Measurements from ENCODE around the gene COL6A5.
"Not testable (repeated sequence)": the region's sequence is repeated elsewhere in the genome, so short reads cannot be mapped to it uniquely, and the experiment has no call there.

COL6A5 gene

DNA sequence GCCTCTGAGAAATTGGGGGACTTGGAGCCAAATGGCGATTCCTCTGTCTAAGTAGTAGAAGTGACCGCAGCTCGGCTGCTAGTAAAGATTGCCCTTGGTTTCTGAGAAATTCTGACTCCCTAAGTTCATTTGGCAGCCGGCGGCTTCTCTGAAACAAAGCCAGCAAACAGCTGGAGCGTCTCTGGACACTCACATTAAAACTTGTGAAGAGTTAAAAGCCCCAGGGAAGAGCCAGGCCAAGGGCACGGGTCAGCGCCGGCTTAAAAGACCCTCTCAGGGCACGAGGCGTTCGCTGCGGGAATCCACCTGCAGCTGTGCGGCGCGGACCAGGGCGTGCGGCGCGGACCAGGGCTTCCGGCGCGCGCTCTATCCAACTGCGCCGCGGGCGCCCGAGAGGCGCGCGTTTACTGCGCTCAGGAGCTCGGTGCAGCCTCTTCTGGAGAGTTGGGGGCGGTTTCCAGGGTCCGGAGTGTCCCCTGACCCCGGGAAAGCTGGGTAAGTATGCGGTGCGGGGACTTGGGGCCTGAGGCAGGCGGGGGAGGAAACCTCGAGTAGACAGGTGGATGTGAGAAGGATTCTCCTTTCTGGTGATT, at the start of gene COL6A5:
TSS of gene COL6A5 (plus strand) at position 186 of the 593 bp plus-strand sequence. CDS start 27,967 bp downstream, outside the sequence.
- DNase-seq, result no peak

GRCh38 chr3:130299531-130299930, 45.9 kb upstream of the COL6A5 start:
- DNase-seq, result no peak

DNA sequence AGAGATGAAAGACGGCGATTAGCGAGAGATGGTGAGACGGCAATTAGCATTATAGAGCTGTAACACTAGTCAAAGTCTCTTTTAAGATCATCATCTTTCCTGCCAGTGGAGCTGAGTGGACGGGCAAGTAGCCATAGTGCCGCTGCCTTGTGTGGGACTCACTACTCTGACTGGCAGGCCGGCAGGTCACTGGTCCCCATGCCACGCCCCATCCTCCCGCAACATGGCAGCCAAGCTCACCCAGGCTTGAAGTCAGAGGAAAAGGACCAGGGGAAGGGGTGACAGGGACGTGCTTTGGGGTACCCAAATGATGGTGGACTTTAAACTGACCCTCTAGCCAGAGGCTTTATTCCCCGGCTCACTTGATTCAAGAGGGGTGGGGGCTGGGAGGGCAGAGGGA, 44.6 kb upstream of the COL6A5 start:
- no peak for DNase-seq

DNA sequence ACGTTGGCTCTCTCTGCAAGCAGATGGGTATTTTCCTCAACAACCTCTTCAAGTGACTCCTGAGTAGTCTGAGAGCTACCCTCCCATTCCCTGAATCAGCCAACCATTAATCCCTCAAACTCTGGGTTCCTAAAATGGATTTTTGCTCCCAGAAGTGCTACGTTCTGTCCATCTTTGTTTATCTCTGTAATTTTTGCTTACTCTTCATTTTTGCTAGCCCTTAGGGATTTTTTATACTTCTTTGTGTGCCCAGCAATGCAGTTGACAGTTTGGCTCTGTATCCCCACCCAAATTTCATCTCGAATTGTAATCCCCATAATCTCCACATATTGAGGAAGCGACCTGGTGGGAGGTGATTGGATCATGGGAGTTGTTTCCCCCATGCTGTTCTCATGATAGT, 35.4 kb upstream of the COL6A5 start:
- DNase-seq, result no peak

DNA sequence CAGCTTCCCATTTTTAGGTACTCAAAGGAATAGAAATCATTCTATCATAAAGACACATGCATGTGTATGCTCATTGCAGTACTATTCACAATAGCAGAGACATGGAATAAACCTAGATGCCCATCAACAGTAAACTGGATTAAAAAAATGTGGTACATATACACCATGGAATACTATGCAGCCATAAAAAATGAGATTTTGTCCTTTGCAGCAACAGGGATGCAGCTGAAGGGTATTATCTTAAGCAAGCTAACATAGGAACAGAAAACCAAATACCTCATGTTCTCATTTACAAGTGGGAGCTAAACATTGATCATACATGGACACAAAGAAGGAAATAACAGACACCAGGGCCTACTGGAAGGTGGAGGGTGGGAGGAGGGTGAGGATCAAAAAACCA, 33.1 kb upstream of the COL6A5 start:
- DNase-seq, result no peak

- no peak for DNase-seq
Measured at GRCh38 chr3:130316169-130316568, 29.3 kb upstream of the COL6A5 start.

- no peak for DNase-seq
Measured at GRCh38 chr3:130323503-130323902, 22.0 kb upstream of the COL6A5 start.

GRCh38 chr3:130340766-130341165, 4.7 kb upstream of the COL6A5 start:
- no peak for DNase-seq

DNA sequence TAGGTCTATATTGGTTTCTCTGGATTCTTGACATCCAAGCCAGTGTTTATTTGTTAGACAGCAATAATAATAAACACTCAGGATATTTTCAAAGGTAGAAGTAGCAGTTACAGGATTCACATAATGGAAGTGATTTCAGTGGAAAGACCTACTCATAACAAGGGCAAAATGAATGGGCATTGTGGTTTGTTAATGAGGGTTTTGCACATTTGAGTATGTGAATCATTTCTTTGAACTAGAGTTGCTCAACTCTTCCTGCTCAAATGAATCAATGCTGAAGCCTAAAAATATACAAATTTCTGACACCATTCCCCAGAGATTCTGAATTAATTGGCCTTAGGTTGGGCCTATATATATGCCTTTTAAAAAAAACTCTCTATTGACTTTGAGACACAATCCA, 4.1 kb upstream of the COL6A5 start:
- no peak for DNase-seq

- DNase-seq, result no peak
Measured at GRCh38 chr3:130341882-130342281, 3.6 kb upstream of the COL6A5 start.

DNA sequence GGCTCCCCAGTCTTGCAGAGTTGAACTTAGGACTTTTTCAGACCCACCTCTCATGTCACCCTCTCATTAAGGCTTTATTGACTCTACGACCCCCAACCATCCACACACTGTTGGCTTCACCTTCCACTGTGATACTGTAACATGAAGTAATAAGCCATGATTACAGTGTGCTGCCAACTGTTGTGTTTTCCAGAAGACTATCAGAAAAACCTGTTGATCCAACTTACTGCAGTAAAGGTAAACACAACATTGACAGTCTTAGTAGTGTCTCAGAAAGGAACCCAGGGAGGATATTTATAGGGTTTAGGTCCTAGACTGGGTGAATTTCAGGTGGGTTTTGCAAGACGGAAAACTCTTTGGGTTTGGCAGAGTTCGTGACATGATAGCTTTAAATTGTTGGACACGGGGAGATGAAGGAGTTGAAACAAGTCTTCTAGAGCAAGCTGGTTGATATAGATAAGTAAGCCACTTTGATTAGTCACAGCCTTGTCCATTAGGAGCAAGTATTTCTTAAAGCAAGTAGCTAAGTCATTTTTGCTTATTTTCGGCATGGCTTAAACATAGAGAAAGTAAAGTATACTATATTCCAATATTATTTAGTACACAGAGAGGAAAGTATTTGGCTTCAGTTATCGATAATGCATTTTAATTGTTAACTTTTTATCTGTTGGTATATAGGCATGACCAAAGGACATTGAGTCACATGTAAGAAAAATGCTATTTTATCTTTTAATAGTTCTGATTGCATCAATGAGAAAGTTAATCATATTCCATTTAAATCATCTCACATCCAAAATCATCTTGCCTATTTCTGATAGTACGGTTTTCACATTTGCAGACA, 2.4 kb upstream of the COL6A5 start:
- no peak for DNase-seq

GRCh38 chr3:130348258-130348657, 2.8 kb downstream of the COL6A5 start:
- DNase-seq, result not testable (repeated sequence)

DNA sequence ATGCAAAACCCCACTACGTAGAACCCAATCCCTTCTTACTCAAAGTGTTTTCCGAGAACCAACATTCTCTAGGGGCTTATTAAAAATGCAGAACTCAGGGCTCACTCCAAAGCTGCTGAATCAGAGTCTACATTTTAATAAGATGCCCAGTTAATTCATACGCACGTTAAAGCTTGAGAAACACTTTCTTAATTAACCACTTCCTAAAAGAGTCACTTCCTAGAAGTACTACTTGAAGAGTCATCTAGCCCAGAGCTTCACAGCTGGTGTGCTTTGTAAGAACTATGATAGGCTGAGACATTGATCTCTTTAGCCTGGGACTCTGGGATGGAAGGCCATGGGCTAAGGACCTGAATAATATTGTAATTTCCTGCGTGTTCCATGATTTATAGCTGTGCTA, 9.0 kb downstream of the COL6A5 start:
- DNase-seq, result no peak

GRCh38 chr3:130374033-130374432, 28.6 kb downstream of the COL6A5 start:
- DNase-seq, result no peak

DNA sequence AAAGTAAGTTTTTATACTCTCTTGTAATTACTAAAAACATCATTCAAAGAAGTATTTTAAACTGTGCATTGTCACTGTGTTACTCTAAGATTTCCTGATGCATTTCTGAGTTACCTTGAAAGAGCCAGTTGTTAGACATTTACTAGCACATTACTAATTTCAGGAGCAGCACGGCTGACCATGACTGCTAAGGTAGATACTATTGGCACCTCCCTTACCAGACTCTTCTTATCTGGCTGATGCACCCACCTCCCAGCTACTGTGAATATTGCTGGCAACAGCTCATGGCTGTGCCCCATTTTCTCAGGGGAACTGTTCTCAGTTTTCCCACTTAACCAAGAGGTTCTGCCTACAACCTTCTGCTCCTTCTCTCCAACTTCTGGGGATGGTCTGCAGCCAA, 29.4 kb downstream of the COL6A5 start:
- DNase-seq, result no peak

GRCh38 chr3:130377960-130378676, 32.6 kb downstream of the COL6A5 start:
- DNase-seq, result no peak

GRCh38 chr3:130378677-130379191, 33.3 kb downstream of the COL6A5 start:
- no peak for DNase-seq

GRCh38 chr3:130379274-130379673, 33.8 kb downstream of the COL6A5 start:
- DNase-seq, result no peak

GRCh38 chr3:130380398-130380797, 34.9 kb downstream of the COL6A5 start:
- DNase-seq, result no peak

DNA sequence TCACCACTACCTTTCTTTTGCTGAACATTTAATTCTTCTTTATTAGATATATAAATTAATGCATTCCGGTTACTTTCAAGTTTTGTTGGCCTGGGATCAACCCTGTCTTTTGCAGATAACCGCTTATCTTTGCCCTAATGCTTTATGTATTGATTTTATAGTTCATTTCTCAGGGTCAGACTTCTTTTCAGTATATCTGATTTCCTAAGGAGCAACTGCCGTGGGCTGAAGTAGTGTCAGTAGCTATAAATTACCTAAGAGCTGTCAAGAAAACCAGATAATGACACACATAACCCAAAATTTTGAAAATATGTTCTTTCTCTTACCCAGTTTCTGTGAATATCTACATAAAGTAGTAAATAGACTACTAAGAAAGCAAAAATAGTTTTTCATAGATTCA, 38.0 kb downstream of the COL6A5 start:
- no peak for DNase-seq

DNA sequence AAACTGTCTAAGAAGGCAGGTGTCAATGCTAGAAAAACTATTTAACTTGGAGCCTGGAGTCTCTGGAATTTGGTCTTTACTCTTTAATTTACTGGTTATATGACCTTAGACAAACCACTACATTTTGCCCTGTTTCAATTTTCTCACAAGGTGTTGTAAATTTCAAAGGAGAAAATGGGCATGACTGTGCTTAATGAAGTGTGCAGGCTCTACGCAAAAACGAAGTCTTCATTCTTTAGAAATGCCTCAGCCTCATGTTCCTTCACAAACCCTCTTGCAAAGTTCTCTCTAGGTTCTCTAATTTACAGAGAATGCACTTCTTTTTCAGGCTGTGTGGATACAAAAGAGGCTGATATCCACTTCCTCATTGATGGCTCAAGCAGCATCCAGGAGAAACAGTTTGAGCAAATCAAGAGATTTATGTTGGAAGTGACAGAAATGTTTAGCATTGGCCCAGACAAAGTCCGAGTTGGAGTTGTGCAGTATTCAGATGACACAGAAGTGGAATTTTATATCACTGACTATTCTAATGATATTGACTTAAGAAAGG, 39.1 kb downstream of the COL6A5 start:
- DNase-seq, result no peak

DNA sequence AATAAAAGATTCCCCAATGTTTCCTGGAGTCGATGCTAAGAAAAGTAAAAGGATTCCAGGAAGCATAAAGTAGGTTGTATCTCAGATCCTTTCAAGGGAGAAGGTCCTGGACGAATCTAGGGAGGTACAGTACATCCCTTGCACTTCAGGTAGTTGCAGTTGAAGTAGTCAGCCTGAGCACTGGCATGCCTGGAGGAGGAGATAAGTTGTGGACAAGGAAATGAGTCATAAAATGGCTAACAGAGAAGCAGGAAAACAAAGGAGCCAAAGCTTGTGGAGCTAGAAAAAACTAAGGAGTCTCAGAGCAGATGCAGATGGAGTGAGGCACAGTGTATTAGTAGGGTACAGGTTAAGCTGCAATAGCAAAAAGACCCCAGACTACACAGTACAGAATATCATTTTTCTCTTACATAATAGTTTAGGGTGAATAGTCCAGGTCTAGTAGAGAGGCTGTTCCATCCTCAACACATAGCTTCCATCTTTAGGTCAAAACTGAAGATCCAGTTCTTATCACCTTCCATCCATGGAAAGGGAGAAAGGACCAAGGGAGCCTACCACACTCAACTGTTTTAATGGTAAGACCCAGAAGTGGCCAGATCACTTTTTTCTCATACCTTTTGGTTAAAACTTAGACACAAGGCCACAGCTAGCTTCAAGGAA, 41.3 kb downstream of the COL6A5 start:
- no peak for DNase-seq

All from cortex of kidney (tissue), 1 donor.